ENCODE results near the gene HK2. TPM values are rescaled to one million over a fixed set of nuclear protein-coding genes. Genes with fewer than 3 reads are reported as not detected.

Gene HK2
- total RNA-seq, 1 donor from 2014 or later = 46.7 TPM

DNA sequence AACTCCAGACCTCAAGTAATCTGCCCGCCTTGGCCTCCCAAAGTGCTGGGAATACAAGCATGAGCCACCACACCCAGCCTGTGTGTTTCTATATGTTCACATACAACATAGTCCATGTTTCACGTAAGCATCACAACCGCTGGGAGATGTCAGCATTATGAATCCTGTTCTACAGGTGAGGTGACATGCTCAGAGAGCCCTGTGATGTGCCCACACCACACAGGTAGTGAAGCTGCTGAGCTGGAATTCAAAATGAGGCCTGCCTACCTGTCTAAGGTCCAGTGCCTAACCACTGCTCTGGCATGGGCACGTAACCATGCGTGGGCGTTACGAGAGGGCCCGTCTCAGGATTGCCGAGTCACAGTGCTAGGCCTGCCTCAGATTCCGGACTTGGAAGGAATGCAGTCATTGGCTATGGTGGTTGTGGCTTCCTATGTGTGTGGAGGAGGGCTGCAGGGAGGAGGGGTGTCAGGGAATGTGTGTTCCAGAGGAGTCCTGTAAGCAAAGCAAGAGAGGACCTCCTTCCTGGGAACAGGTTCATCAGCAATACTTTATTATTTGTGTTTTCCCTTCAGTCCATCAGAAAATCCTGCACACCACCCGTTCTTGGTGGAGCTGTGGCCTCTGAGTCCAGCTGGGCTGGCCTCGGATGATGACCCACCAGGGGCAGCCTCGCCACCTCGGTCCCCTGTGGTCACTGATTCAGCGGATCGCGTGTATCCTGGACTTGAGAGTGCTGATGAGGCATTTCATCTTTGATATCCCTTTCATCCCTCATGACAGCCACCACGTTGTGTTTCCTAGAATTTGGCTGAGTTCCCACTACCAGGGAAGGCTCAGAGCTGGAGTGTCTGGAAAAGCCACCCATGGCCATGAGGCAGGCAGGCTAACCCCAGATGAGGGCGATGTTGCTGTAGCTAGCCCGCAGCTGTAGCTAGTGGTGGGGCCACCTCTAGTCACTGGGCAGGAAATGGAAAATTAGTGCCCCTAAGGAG is 31.1 kb downstream of the HK2 start:
- Histone ChIP-seq H3K4me1 (ENCODE audit: insufficient read depth, low read length) (peaks cover 34% of the 10 kb centered on the region), H3K4me2 (ENCODE audit: low read length) (peak overlapping the region; percentile 61), H3K79me2 (ENCODE audit: insufficient read depth, low read length) (no peaks in the 10 kb centered on the region), H3K27ac (ENCODE audit: low read depth, low read length) (peak overlapping the region; percentile 21), H2AFZ (ENCODE audit: low read depth, low read length) (peak overlapping the region; percentile 54), H3K9ac (ENCODE audit: low read length) (peak overlapping the region; percentile 5), H3K9me3 (ENCODE audit: insufficient read depth, low read depth, low read length) (no peaks in the 10 kb centered on the region), H3K36me3 (ENCODE audit: insufficient read depth, low read length) (no peaks in the 10 kb centered on the region), H4K20me1 (ENCODE audit: insufficient read depth, low read length) (no peaks in the 10 kb centered on the region), H3K4me3 (ENCODE audit: insufficient read depth, low read depth, low read length) (no peak overlapping the region), H3K27me3 (ENCODE audit: insufficient read depth, low read length) (no peaks in the 10 kb centered on the region)
- DNase-seq (ENCODE audit: low read depth) = peak; percentile 76
- Mint-ChIP-seq H3K4me1 (ENCODE audit: low read depth, unreplicated experiment) (peaks cover 49% of the 10 kb centered on the region), H3K27ac (ENCODE audit: unreplicated experiment) (peak overlapping the region; percentile 55), H3K4me3 (ENCODE audit: unreplicated experiment) (no peak overlapping the region), H3K36me3 (ENCODE audit: low read depth, unreplicated experiment) (peaks cover 14% of the 10 kb centered on the region), H3K27me3 (ENCODE audit: low read depth, unreplicated experiment) (no peaks in the 10 kb centered on the region), H3K9me3 (ENCODE audit: unreplicated experiment) (no peaks in the 10 kb centered on the region)
- no peak for TF ChIP-seq EZH2 (IDR thresholded peaks at IDR 0.05; ENCODE audit: insufficient read depth, low read length)
- TF ChIP-seq, protein P1, sequence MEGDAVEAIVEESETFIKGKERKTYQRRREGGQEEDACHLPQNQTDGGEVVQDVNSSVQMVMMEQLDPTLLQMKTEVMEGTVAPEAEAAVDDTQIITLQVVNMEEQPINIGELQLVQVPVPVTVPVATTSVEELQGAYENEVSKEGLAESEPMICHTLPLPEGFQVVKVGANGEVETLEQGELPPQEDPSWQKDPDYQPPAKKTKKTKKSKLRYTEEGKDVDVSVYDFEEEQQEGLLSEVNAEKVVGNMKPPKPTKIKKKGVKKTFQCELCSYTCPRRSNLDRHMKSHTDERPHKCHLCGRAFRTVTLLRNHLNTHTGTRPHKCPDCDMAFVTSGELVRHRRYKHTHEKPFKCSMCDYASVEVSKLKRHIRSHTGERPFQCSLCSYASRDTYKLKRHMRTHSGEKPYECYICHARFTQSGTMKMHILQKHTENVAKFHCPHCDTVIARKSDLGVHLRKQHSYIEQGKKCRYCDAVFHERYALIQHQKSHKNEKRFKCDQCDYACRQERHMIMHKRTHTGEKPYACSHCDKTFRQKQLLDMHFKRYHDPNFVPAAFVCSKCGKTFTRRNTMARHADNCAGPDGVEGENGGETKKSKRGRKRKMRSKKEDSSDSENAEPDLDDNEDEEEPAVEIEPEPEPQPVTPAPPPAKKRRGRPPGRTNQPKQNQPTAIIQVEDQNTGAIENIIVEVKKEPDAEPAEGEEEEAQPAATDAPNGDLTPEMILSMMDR (IDR thresholded peaks at IDR 0.05; ENCODE audit: insufficient read depth, low read depth, low read length) = no peak
- no peak for FAIRE-seq

DNA sequence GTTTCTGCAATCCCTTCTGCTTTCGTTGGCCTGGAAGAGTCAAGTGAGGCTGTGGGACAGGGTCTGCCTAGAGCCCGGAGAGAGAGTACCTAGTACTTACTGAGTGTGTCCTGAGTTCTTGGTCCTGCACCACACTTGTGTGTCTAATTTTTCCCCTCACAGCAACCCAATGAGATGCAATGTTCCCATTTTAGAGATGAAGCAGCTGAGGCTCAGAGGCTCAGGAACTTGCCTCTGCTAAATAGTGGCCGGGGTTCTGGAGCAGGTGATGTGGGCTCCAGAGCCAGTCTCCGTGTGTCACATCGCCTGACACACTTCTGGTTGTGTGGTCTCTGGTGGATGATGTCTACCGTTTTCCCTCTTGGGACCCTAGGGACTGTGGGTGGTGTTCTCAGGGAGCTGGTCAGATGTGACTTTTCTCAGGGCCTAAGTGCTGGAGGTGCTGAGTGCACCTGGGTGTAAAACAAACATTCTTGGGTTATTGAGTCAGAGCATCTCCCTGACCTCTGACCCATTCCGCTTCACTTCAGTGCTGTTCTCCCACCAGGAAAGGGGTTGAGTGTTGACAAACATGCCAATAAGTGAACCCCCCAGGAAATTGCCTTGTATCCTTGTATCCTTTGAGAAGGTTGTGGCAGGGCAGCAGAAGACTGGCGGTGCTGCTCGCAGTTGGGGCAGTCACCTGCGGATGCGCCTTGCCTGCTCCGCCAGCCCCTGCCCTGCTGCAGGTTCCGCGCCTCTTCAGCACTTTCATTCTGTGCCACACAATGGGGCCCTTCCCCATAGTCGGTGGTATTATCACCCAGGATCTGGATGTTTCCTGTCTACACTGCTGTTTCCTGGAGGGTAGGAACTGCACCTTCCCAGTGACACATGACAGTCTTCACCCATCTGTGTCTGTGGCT is 32.1 kb downstream of the HK2 start:
- Histone ChIP-seq H3K9me3 (ENCODE audit: insufficient read depth, low read depth, low read length) (no peaks in the 10 kb centered on the region), H3K27ac (ENCODE audit: low read depth, low read length) (peak overlapping the region; percentile 21), H3K79me2 (ENCODE audit: insufficient read depth, low read length) (no peaks in the 10 kb centered on the region), H2AFZ (ENCODE audit: low read depth, low read length) (no peak overlapping the region), H3K27me3 (ENCODE audit: insufficient read depth, low read length) (no peaks in the 10 kb centered on the region), H4K20me1 (ENCODE audit: insufficient read depth, low read length) (no peaks in the 10 kb centered on the region), H3K4me2 (ENCODE audit: low read length) (peak overlapping the region; percentile 61), H3K36me3 (ENCODE audit: insufficient read depth, low read length) (no peaks in the 10 kb centered on the region), H3K4me3 (ENCODE audit: insufficient read depth, low read depth, low read length) (no peak overlapping the region), H3K9ac (ENCODE audit: low read length) (no peak overlapping the region), H3K4me1 (ENCODE audit: insufficient read depth, low read length) (peaks cover 34% of the 10 kb centered on the region)
- H3K27me3 Mint-ChIP-seq (ENCODE audit: low read depth, unreplicated experiment) = no peaks in the 10 kb centered on the region
- H3K36me3 Mint-ChIP-seq (ENCODE audit: low read depth, unreplicated experiment) = peaks cover 20% of the 10 kb centered on the region
- peak overlapping the region; percentile 80 for H3K27ac Mint-ChIP-seq (ENCODE audit: unreplicated experiment)
- no peak overlapping the region for H3K4me3 Mint-ChIP-seq (ENCODE audit: unreplicated experiment)
- no peak for FAIRE-seq
- H3K9me3 Mint-ChIP-seq (ENCODE audit: unreplicated experiment) = no peaks in the 10 kb centered on the region
- TF ChIP-seq, protein P1 (IDR thresholded peaks at IDR 0.05; ENCODE audit: insufficient read depth, low read depth, low read length) = no peak
- no peak for TF ChIP-seq EZH2 (IDR thresholded peaks at IDR 0.05; ENCODE audit: insufficient read depth, low read length)
- no peak for DNase-seq (ENCODE audit: low read depth)
- peaks cover 49% of the 10 kb centered on the region for H3K4me1 Mint-ChIP-seq (ENCODE audit: low read depth, unreplicated experiment)
